GM20431 (cell line): Measurements from ENCODE around the gene CYP4X1.
"Not testable (repeated sequence)": the region's sequence is repeated elsewhere in the genome, so short reads cannot be mapped to it uniquely, and the experiment has no call there.

Experiments used
- in situ Hi-C: fragments of 300-500 bp; cut with MseI, MboI; formaldehyde crosslinking; loops from one replicate; pipeline ENCODE4 v1.15.0; 2020; ENCODE audit warnings: low sequenced_read_pairs; ENCODE audit not compliant: unreplicated experiment

The CYP4X1 gene

GRCh38 chr1:47023268-47024140, at the start of gene CYP4X1:
Gene CYP4X1, plus strand, starts transcription at chr1:47023669. Its CDS starts 149 bp downstream, at chr1:47023818.
- in situ Hi-C loops: no loop called here

GRCh38 chr1:46983166-46983829, 40.2 kb upstream of the CYP4X1 start:
- in situ Hi-C loops: no loop called here

GRCh38 chr1:46983830-46984586, 39.5 kb upstream of the CYP4X1 start:
- in situ Hi-C loops: no loop called here

- in situ Hi-C loops: not testable (repeated sequence)
These were observed 32.9 kb upstream of the CYP4X1 start for GRCh38 chr1:46990541-46990940.

- in situ Hi-C loops: no loop called here
These were observed 32.2 kb upstream of the CYP4X1 start for GRCh38 chr1:46991083-46991923.

GRCh38 chr1:46996659-46997281, 26.7 kb upstream of the CYP4X1 start:
- in situ Hi-C loops: no loop called here

GRCh38 chr1:47002211-47002610, 21.3 kb upstream of the CYP4X1 start:
- in situ Hi-C loops: no loop called here

- in situ Hi-C loops: no loop called here
These were observed 19.5 kb upstream of the CYP4X1 start for GRCh38 chr1:47003896-47004403.

- in situ Hi-C loops: not testable (repeated sequence)
These were observed 17.0 kb upstream of the CYP4X1 start for GRCh38 chr1:47006437-47006836.

- in situ Hi-C loops: no loop called here
These were observed 10.2 kb upstream of the CYP4X1 start for GRCh38 chr1:47013293-47013692.

- in situ Hi-C loops: no loop called here
These were observed 2.4 kb upstream of the CYP4X1 start for GRCh38 chr1:47021070-47021469.

GRCh38 chr1:47024141-47024801, 802 bp downstream of the CYP4X1 start:
- in situ Hi-C loops: no loop called here

GRCh38 chr1:47030170-47030805, 6.8 kb downstream of the CYP4X1 start:
- in situ Hi-C loops: no loop called here

GRCh38 chr1:47031059-47031458, 7.6 kb downstream of the CYP4X1 start:
- in situ Hi-C loops: no loop called here

- in situ Hi-C loops: no loop called here
These were observed 8.1 kb downstream of the CYP4X1 start for GRCh38 chr1:47031585-47031984.

- in situ Hi-C loops: no loop called here
These were observed 13.3 kb downstream of the CYP4X1 start for GRCh38 chr1:47036764-47037163.

- in situ Hi-C loops: no loop called here
These were observed 35.9 kb downstream of the CYP4X1 start for GRCh38 chr1:47059376-47059775.

GRCh38 chr1:47067097-47067594, 43.7 kb downstream of the CYP4X1 start, which contains the start of gene CYP4Z1:
Gene CYP4Z1, plus strand, starts transcription at chr1:47067231. Its CDS starts 260 bp downstream, at chr1:47067491.
- in situ Hi-C loops: no loop called here
